KOPT-K1 (cell line): Measurements from ENCODE around the gene DNM3.

Experiments
- H3K27ac ChIP-seq: fragments of 200-600 bp; sonication (generic); 2 replicates; pipeline ENCODE4 v1.5.1; 2016; ENCODE audit warnings: antibody characterized with exemption, mild to moderate bottlenecking, low read depth, low read length; ENCODE audit not compliant: poor library complexity, severe bottlenecking
- H3K36me3 ChIP-seq: fragments of 200-600 bp; sonication (generic); 2 replicates; pipeline ENCODE4 v1.5.1; 2017; ENCODE audit warnings: antibody characterized with exemption, mild to moderate bottlenecking, low read length, moderate library complexity; ENCODE audit not compliant: insufficient read depth
- H3K9me3 ChIP-seq: fragments of 200-600 bp; sonication (generic); 2 replicates; pipeline ENCODE4 v1.5.1; 2017; ENCODE audit warnings: antibody characterized with exemption, low read length, mild to moderate bottlenecking; ENCODE audit not compliant: insufficient read depth, poor library complexity, severe bottlenecking

DNM3 gene

GRCh38 chr1:171873664-171874063 is 32.4 kb downstream of the DNM3 start:
- no peaks in the 10 kb centered on the region for H3K36me3 ChIP-seq
- H3K27ac ChIP-seq: no peak overlapping the region
- H3K9me3 ChIP-seq: no peaks in the 10 kb centered on the region

DNA sequence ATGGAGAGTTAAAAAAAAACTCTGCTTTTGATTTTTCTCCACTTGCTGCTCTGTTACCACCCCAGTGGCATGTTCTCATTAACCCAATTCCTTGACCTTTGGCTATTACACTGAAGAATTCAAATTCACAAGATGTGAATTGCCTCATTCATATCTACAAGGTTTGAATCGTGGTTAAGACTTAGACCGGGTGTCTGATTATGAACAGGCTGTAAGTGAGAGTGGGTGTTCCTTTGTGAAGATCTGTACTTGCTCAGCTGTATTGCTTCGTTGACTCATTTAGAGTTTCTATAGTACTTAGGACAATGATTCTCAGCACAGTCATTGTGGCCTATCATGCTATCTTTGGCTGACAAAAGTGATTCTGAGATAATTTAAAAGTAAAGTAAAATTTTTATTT is 36.4 kb downstream of the DNM3 start:
- H3K9me3 ChIP-seq: no peaks in the 10 kb centered on the region

DNA sequence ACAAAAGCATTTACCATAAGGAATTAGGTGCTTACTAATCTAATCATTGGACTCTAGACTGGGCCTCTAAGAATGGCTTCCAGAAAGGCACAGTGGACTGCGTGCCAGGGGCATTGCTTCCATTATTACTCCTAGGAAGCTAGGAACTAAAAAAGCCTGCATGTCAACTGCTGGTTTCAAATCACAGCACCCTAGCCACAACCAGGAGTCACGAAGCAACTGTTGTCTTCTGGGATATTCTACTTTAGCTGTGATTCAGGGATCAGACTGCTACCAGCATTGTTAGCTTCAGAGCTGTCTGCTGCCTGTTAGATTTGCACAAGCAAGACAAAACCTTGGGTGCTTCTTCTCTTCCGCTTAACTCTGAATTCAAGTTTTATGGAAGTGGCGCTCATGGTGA is 38.3 kb downstream of the DNM3 start:
- no peak overlapping the region for H3K27ac ChIP-seq
- H3K36me3 ChIP-seq: no peaks in the 10 kb centered on the region
- H3K9me3 ChIP-seq: no peaks in the 10 kb centered on the region

More for the DNA sequence above, 36.4 kb downstream of the DNM3 start:
- Histone ChIP-seq H3K27ac (no peak overlapping the region), H3K36me3 (no peaks in the 10 kb centered on the region)

DNA sequence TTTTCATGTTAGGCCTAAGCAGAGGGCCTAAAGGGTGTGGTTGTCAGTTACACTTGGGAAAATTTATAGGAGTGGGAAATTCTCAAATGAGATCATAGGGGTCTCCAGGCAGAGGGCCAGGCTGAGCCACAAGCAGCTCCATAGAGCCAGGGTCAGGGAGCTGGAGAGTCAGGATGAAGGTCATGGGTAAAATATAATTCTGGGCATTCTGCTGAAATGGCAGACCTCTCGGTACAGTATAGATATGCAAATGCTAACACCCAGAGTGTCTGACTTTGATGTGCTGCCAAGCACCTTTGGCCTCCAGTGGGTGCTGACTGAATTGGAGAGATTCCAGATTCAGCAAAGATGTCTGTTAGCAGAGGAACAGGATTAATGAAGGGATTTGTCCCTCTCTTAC is 40.1 kb downstream of the DNM3 start:
- H3K27ac ChIP-seq: no peak overlapping the region
- no peaks in the 10 kb centered on the region for H3K36me3 ChIP-seq
- no peaks in the 10 kb centered on the region for H3K9me3 ChIP-seq

GRCh38 chr1:171883849-171884248 is 42.6 kb downstream of the DNM3 start:
- H3K27ac ChIP-seq: no peak overlapping the region
- H3K9me3 ChIP-seq: no peaks in the 10 kb centered on the region
- no peaks in the 10 kb centered on the region for H3K36me3 ChIP-seq

GRCh38 chr1:171884475-171884874 is 43.2 kb downstream of the DNM3 start:
- no peaks in the 10 kb centered on the region for H3K9me3 ChIP-seq
- H3K36me3 ChIP-seq: no peaks in the 10 kb centered on the region
- H3K27ac ChIP-seq: no peak overlapping the region

GRCh38 chr1:171890131-171890530 is 48.8 kb downstream of the DNM3 start:
- H3K27ac ChIP-seq: no peak overlapping the region
- H3K9me3 ChIP-seq: no peaks in the 10 kb centered on the region
- no peaks in the 10 kb centered on the region for H3K36me3 ChIP-seq

DNA sequence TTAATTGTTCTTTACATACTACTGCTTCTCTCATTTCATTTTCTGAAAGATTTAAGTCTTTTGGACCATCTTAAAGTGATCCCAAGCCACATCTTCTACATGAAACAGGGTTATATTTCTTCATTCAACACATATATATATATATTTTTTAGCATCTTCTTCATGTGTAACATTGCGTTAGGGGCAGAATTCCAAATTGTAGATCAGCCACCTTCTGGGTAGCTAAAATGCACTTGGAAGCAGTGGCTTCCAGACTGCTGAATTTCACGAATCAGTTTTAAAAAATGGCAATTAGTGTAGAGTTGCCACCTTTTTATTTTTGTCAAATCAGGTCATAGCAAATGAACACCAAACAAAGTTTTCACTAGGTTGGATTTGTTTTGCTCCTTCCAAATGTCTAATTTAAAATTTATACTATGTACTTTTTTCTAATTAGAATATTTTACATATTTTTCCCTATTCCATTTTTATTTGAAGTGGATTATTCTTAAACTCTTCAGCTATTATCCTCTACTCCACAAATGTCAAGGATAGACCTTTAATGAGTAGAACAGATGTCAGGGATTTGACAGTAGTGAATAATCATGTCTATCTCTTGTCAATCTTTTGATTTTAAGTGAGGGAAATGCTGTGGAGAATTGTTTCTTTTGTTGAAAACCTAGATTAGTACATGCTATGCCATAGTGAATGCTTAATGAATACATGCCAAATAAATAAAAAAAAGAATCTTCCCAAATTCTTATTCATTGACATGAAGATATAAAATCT is 55.8 kb downstream of the DNM3 start:
- H3K9me3 ChIP-seq: no peaks in the 10 kb centered on the region
- no peak overlapping the region for H3K27ac ChIP-seq
- no peaks in the 10 kb centered on the region for H3K36me3 ChIP-seq

DNA sequence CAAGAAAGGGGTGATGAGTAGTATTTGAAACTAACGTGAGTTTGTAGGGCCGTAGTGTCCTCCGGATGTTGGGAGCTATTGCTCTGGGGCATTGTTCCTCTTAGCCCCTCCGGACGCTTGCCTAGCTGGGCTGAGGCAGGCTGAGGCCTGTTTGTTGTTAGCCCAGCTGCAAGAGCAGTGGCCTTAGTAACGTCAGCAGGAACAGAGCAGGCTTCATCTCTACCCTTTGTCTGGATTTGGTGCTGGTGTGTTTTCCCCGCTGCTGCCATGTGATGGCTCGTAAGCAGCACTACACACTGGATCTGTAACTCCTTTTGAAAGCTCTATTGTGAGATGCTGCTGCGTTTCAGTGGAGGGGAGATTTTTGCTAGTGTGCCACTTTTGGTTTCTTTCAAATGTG is 57.6 kb downstream of the DNM3 start:
- Histone ChIP-seq H3K9me3 (no peaks in the 10 kb centered on the region), H3K27ac (no peak overlapping the region)

GRCh38 chr1:171899838-171900237 is 58.5 kb downstream of the DNM3 start:
- Histone ChIP-seq H3K9me3 (no peaks in the 10 kb centered on the region), H3K27ac (no peak overlapping the region), H3K36me3 (no peaks in the 10 kb centered on the region)

More for the DNA sequence above, 57.6 kb downstream of the DNM3 start:
- no peaks in the 10 kb centered on the region for H3K36me3 ChIP-seq

GRCh38 chr1:171901245-171901644 is 59.9 kb downstream of the DNM3 start:
- no peaks in the 10 kb centered on the region for H3K36me3 ChIP-seq
- H3K9me3 ChIP-seq: no peaks in the 10 kb centered on the region
- H3K27ac ChIP-seq: no peak overlapping the region

DNA sequence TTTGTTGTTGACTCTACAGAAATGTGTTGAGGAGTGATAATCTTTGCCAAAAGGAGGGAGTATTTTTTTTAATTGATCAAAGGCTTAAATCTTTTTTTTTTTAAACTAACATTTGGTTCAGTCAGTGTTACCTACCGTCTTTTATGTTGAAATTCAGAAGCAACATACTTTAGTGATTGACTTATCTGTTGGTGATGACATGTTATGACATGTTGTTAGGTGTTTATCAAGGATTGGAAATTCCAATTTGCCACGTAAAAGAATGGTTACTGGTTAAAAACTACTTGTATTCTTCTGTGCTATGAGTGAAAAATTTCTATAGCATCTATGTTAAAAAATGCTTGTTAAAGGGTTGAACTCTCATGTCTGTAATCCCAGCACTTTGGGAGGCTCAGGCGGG is 61.2 kb downstream of the DNM3 start:
- Histone ChIP-seq H3K27ac (no peak overlapping the region), H3K36me3 (no peaks in the 10 kb centered on the region), H3K9me3 (no peaks in the 10 kb centered on the region)

DNA sequence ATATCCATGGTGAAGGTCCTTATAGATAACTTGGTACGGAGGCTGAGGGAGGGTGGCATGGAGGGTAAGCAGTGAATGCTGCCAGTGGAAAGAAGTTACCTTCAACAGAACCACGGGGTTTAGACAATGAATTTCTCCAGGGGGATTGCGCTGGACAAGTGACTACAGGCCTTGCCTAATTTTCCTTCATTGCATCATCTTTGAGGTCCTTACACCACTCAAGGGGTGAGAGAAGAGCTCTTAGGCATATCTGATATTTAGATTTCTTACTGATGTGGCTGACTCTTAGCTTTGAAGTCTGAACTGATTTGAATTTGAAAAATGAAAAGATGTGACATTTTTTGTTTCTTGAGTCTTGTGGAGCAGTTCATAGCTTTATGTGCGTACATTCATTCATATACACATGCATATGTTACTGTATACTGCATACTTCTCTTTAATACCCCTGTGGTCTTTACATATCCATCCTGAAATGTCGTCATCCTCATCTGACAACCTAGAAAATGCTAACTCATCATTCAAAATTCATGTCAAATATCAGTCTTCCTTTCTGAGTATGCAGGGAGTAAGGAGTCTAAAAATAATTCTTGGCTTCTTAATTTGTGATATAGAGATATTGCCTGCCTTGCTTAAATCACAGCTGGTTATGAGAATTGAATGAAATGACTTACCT is 63.6 kb downstream of the DNM3 start:
- Histone ChIP-seq H3K9me3 (no peaks in the 10 kb centered on the region), H3K27ac (no peak overlapping the region)

DNA sequence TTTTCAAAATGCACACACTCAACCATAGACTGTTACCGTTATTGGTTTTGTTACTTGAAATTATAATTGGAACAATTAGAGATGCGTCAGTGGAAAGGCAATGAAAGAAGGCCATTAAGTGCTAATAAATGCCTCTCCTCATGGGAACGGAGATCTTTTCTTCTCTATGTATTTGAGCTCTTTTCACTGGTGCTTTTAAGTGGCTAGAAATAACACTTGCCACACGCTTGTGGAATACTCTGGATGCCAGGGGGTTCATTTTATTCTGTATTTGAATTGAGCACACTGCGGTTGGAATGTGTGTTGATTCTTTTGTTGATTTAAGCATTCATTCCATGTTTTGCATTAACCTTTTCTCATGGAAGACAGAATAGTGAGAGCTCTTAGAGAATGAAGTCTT is 68.4 kb downstream of the DNM3 start:
- Histone ChIP-seq H3K36me3 (no peaks in the 10 kb centered on the region), H3K9me3 (no peaks in the 10 kb centered on the region), H3K27ac (no peak overlapping the region)

More for the DNA sequence above, 63.6 kb downstream of the DNM3 start:
- H3K36me3 ChIP-seq: no peaks in the 10 kb centered on the region

DNA sequence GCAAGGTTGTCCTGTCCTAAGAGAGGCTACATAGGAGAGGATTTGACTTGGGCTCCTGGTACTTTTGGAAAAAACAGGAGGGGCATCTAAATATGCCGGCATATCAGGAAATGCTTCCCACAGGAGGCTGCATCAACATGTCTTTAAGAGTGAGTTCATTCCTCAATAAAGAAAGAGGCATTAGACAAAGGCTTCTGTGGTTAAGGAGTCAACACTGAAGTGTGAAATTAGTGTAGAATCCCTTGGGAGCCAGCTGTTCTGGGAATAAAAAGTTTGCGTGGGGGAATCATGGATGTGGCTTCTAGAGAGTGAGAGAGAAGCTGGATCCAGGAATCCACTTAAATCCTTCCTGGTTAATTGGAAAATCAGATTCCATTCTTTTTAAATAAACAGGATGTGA is 69.5 kb downstream of the DNM3 start:
- H3K36me3 ChIP-seq: no peaks in the 10 kb centered on the region
- H3K27ac ChIP-seq: no peak overlapping the region
- no peaks in the 10 kb centered on the region for H3K9me3 ChIP-seq

DNA sequence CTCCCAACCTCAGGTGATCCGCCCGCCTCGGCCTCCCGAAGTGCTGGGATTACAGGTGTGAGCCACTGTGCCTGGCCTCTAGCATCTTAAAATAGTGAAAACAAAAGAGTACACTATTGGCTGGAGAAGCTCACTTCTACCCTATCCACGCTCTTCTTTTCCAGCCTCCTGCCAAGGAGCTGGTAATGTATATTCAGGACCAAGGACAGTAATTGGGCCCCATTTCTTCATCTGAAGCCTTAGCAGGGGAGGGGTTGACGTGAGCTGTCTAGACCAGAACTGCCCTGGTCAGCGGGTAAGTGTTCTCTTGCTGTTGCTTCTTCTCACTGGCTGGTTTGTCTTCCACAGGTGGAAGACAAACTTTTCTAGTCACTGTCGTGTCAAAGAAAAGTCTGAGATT is 70.2 kb downstream of the DNM3 start:
- H3K36me3 ChIP-seq: no peaks in the 10 kb centered on the region
- no peaks in the 10 kb centered on the region for H3K9me3 ChIP-seq
- H3K27ac ChIP-seq: no peak overlapping the region
